HG02610 (cell line): ENCODE results near the gene KISS1R.
"Not testable (repeated sequence)": the region's sequence is repeated elsewhere in the genome, so short reads cannot be mapped to it uniquely, and the experiment has no call there.

Source experiments
- ATAC-seq: cut with Tn5 transposase; IDR thresholded peaks from one replicate; pipeline ENCODE4 v1.9.1; 2021; ENCODE audit warnings: mild to moderate bottlenecking, moderate library complexity; ENCODE audit not compliant: unreplicated experiment

KISS1R gene

DNA sequence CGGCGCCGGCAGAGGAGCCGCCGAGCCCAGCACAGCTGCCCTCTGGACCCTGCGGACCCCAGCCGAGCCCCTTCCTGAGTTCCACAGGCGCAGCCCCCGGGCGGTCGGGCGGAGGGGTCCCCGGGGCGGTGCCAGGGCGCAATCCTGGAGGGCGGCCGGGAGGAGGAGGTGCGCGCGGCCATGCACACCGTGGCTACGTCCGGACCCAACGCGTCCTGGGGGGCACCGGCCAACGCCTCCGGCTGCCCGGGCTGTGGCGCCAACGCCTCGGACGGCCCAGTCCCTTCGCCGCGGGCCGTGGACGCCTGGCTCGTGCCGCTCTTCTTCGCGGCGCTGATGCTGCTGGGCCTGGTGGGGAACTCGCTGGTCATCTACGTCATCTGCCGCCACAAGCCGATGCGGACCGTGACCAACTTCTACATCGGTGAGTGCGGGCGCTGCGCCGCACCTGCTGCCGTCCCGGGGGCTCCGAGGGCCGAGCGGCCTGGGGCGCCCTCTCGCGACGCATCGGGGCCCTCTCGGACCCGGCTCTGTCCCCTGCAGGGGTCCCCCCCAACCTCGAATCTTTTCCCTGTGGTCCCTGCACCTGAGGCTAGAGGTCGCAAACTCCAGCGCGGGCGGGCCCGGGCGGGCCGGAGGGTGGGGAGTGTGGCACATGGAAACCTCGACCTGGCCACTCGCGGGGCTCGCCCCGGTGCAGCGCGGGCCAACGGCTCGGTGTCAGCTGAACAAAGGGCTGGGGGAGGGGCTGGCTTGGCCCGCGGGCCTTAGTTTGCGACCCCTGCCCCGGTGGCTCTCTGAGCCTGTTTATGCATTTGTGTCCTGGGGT, at the start of gene KISS1R:
Gene KISS1R, plus strand, starts transcription at position 11 of the 829 bp plus-strand sequence. Its CDS starts 170 bp downstream, at position 181.
- no peak for ATAC-seq

DNA sequence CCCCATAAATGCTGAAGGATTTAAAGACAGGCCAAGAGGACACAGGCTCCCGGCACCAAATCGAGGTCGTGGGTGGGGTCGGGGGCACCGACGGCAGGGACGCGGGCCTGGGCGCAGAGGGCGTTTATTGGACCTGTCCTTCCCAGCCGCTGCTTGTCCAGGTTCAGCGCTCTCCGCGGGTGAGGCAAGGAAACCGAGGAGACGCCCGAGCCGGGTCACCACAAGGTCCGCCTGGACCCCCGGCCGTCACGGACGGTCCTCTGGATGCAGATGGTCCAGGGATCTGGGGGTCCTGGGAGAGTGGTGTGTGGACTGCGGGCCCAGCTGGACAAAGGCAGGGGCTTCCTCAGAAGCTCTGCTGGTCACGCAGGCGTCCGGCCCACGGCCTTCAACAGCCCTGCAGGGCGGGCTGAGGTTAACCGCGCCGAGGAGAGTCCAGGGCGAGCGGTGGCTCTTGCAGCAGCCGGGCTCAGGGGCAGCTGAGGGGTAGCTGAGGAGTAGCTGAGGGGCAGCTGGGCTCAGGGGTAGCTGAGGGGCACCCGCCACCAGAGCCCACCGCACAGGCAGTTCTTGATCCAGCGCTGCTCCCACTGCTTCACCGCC, 49.2 kb upstream of the KISS1R start:
- ATAC-seq = no peak

DNA sequence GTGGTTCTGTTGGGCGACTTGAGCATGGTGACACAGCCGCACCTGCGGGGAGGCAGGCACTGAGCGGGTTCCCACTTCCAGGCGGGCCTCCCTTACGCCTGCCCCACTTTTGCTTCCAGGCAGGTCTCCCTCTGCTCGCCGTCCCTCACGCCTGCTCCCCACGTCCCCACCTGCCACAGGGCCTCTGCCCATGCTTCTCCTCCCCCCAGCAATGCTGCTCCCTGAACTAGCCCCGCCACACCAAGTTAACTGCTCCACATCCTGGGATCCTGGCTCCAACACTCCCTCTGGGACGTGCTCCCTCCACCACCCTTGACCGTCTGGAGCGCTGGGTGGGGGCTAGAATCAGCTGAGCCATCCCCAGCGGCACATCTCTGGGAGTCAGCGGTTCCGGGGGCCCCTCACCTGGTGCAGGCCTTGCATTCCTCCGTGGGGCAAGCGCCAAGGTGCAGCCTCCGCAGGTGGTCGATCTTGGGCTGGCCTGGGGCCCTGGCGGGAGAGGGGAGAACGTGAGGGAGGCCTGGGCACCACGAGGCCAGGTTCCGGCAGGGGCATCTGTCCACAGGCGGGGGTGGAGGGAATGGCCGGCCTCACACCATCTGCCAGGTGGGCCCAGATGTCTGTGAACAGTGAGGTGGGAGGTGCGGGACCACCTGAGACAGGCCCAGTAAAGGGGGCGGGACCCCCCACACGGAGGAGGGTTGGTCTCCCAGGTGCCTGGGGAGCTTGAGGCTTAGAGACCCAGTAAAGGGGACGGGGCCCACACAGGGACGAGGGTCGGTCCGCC, 48.5 kb upstream of the KISS1R start:
- ATAC-seq = no peak

DNA sequence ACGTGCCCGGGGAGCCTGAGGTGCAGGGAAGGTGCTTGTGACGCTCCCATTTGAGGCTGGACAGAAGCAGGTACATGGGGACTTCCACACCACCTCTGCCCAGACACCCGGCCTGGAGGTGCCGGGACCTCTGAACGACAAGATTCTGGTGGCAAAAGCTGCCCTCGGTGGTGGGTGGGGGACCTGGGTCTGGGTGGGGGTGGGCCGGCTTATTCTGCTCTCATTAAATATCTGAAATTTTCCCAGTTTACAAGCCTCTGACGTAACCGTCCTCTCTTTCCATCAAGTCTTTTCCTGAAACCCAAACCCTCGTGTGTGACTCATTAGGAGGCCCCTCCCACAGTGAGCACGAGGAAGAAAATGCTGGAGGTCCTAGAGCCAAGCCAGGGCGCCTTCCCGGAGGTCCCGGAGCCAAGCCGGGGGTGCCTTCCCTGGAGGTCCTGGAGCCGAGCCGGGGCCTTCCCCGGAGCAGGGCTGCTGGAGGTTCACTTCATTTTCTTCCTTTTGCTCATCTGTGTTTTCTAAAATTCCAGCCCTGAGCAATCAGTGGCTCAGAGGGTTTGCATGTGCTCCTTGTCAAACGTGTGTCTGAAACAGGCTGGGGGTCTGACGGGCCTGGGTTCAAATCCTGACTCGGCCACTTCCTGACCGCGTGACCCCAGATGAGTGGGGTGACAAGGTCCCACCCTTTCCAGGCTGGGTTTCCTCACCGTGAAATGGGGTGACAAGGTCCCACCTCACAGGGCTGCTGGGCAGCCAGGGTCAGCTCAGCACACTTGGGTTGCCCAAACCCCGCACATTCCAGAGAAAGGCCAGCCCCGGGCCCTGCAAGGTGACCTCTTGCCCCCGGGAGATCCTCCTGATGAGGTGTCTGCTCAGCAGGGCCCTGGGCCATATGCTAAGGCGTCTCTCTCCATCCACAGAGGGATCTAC, 47.6 kb upstream of the KISS1R start:
- no peak for ATAC-seq

DNA sequence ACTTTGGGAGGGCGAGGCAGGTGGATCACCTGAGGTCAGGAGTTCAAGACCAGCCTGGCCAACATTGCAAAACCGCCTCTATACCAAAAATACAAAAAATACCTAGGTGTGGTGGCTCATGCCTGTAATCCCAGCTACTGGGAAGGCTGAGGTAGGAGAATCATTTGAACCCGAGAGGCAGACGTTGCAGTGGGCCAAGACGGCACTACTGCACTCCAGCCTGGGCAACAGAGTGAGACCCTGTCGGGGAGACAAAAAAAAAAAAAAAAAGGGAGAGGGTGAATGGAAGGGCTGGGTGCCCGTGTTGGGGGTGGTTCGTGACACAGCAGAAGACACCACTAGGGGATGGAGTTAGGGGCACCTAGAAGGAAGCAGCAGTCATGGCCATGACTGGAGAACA, 46.8 kb upstream of the KISS1R start:
- no peak for ATAC-seq

DNA sequence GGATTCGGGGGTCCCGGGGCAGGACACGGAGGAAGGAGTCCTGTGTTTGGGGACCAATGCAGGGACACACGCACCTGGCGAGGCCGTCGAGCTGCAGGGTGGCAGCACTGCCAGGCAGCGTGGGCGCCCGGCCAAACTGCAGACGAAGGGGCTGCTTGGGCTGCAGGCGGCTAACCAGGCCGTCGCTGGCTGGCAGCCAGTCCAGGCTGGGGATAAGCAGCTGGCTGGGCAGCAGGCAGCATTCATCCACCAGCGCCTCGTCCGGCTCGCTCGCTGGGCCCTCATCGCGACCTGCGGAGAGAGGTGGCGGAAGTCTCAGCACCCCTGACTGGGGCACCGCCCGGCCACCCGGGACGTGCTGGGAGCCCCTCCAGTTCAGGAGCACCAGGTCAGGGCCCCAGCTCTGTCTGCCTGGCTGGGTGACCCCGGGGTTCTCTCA, 46.2 kb upstream of the KISS1R start:
- ATAC-seq = no peak

DNA sequence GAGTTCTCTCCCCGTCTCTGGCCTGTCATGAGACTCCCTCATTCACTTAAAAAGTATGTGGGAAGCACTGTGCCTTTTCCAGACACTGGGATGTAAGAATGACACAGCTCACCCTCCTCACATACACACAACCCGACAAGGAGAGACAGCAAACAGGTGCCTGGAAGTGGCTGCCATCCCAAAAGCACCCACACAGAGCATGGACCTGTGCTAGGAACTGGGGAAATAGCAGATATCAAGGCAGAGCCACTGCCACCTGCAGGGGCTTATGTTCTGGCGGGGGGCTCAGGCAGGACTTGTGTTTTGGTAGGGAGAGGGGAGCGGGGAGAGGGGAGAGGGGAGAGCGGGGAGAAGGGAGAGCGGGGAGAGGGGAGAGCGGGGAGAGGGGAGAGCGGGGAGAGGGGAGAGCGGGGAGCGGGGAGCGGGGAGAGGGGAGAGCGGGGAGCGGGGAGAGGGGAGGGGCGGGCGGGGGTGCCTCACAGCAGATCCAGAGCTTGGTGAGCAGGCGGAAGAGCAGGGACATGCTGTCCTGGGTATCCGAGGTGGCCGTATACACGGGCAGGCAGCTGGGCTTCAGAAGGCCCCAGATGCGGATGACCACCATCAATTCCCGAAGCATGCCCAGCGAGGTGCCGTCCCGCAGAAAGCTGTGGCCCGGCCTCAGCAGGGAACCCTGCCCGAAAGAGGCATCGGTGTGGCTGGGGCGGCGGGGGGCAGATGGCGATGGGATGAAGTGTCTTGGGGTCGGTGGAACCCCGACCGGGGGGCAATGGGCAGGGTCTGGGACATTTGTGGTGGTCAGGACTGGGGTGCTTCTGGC, 45.5 kb upstream of the KISS1R start:
- ATAC-seq = no peak

DNA sequence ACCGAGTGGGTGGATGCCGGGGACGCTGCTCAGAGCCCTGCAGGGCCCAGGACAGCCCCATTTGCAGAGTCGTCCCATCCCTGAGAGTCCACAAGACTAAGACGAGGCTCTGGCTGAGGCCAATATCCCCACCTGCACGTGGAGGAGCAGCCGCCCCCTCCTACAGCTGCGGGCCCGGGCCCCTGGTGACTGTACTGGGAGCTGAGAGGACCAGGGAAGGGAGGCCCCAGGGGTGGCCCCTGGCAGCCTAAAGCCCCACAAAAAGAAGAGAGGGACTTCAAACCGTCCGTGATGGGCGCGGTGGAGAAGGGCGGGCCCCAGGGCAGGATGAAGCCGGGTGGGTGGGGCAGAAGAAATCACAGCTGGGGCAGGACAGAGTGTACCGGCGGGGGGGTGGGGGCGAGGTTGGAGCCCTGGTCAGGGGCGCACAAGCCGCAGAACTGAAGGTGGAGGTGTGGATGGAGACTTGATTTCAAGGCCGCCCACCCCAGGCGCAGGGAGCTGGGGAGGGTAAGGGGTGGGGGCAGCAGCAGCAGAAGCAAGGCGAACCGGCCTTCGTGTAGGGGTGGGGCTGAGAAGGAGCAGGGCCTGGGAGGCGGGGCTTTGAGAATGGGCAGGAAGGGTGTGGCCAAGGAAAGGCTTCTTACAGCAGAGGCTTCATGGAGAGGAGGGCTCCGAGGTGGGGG, 44.7 kb upstream of the KISS1R start:
- no peak for ATAC-seq

DNA sequence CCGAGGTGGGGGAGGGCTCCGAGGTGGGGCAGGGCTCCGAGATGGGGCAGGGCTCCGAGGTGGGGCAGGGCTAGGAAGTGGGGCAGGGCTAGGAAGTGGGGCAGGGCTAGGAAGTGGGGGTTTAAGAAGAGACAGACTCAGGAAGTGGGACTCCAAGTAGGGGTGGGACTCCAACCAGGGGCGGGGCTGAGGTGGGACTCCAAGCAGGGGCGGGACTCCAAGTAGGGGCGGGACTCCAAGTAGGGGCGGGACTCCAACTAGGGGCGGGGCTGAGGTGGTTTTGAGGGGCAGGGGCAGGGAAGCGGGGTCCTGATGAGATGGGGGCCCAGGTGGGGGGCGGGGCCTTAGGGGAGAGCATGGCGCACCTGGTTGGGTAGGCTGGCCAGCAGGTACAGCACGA, 44.0 kb upstream of the KISS1R start:
- ATAC-seq = no peak

DNA sequence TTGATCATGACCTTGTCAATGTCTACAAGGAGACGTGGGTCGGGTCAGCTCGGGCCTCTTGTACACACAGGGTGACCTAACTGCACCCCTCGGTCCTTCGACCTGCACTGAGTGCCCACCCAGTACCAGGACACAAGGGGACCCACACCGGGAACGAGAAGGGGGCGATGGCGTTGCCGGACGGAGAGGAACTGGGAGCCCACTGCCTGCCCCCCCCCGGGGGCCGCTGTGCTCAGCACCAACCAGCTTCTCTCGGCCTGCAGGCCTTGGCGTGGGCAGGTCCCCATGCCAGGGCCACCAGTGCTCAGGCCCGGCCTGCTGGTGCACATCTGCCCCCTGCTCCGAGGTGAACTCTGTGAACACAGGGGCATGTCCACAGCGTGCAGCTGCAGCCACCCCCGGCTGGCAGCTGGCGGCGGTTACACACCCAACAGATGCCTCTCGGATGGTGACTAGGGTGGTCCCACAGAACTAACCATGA, 43.5 kb upstream of the KISS1R start:
- no peak for ATAC-seq

DNA sequence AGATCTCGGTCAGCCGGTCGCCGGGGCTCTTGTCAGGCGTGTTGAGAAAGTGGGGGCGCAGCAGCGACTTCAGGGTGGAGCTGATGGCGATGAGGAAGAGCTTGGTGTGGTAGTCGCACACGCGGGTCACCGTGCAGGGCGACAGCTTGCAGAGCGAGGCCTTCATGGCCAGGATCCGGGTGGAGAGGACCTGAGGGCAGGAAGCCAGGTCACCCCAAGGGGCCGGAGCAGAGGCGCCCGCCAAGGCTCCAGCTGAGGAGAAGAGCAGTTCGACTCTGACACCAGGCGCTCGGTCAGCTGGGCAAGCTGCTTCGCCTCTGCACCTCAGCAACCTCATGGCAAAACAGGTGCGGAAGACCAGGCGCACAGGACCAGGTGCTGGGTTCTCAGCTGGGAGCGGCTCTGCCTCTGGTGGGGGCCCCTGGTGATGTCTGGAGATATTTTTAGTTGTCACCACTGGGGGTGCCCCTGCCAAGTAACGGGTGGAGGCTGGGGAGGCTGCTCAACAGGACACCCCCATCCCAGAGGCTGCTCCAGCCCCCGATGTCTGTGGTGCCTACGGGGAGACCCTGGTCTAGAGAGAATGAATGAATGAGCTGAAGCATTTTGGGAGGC, 41.8 kb upstream of the KISS1R start:
- no peak for ATAC-seq

DNA sequence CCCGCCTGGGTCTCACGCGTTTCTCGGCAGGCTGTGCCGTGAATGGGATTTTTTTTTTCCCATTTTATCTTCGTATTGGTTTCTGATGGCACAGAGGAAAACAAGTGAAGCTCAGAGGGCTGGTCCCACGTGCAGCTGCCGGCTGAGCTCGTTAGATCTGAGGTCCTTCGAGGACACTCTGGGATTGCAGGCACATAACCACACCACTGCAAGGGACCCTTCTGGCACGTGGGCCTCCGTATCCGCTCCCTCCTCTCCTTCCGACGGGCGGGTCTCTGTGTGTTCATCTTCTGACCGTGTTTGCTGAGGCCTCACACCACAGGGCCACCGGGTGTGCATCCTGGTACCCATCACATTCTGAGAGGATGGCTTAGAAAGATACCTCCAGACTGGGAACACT, 41.0 kb upstream of the KISS1R start:
- no peak for ATAC-seq

DNA sequence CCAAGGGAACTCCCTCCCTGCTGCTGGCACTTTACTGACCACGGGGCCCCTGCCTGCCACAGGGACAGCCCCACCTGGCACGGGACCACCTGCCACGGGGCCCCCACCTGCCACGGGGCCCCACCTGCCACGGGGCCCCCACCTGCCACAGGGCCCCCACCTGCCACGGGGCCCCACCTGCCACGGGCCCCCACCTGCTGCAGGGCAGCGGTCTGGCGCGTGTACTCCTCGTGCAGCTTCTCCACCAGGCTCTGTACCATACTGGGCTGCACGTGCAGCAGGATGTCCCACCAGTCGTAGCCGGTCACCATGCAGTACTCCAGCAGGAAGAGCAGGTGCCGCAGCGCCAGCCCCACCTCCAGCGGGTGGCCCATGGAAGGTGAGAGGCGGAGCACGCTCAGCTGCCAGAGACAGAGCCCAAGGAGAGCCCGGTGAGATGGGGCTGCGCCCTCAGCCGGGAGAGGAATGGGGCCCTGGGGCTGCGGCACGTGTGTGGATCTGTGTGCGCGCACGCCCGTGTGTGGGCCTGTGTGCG, 40.3 kb upstream of the KISS1R start:
- no peak for ATAC-seq

DNA sequence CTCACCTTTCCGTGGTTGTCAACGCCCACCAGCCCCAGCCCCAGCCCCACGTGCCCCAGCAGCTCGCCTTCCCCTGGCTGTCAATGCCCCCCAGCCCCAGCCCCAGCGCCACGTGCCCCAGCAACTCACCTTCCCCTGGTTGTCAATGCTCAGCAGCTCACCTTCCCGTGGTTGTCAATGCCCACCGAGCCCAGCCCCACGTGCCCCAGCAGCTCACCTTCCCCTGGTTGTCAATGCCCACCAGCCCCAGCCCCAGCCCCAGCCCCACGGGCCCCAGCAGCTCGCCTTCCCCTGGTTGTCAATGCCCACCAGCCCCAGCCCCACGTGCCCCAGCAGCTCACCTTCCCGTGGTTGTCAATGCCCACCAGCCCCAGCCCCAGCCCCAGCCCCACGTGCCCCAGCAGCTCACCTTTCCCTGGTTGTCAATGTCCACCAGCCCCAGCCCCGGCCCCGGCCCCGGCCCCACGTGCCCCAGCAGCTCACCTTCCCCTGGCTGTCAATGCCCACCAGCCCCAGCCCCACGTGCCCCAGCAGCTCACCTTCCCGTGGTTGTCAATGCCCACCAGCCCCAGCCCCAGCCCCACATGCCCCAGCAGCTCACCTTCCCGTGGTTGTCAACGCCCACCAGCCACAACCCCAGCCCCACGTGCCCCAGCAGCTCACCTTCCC, 39.0 kb upstream of the KISS1R start:
- ATAC-seq = not testable (repeated sequence)

DNA sequence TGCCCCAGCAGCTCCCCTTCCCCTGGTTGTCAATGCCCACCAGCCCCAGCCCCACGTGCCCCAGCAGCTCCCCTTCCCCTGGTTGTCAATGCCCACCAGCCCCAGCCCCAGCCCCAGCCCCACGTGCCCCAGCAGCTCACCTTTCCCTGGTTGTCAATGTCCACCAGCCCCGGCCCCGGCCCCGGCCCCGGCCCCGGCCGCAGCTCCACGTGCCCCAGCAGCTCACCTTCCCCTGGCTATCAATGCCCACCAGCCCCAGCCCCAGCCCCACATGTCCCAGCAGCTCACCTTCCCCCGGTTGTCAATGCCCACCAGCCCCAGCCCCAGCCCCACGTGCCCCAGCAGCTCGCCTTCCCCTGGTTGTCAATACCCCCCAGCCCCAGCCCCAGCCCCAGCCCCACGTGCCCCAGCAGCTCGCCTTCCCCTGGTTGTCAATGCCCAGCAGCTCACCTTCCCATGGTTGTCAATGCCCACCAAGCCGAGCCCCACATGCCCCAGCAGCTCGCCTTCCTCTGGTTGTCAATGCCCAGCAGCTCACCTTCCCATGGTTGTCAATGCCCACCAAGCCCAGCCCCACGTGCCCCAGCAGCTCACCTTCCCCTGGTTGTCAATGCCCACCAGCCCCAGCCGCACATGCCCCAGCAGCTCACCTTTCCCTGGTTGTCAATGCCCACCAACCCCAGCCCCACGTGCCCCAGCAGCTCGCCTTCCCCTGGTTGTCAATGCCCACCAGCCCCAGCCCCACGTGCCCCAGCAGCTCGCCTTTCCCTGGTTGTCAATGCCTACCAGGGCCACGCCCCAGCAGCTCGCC, 38.2 kb upstream of the KISS1R start:
- ATAC-seq = not testable (repeated sequence)

DNA sequence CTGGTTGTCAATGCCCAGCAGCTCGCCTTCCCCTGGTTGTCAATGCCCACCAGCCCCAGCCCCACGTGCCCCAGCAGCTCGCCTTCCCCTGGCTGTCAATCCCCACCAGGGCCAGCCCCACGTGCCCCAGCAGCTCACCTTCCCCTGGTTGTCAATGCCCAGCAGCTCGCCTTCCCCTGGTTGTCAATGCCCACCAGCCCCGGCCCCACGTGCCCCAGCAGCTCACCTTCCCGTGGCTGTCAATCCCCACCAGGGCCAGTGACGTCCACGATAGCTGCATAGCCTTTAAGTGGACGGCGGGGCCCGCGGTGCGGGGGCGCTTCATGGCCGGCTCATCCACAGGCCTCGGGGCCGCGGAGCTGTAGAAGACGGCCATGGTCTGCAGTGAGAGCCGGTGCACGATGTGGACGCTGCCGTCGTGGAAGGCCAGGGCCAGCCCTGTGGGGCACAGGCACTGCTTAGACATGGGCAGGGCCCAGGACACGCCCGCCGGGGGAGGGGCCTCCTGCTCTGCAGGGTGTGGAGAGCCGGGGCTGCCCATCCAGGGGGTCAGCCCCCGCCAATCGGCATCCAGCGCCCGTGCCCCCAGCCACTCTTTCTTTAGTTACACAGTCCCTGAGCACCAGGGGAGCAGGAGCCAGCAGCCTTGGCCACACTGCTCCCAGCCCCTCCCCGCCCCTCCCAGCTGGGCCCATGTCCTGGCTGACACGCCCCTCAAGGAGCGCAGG, 37.3 kb upstream of the KISS1R start:
- no peak for ATAC-seq
